ENCODE measurements around the gene PHF14.
"Not testable (repeated sequence)": the region's sequence is repeated elsewhere in the genome, so short reads cannot be mapped to it uniquely, and the experiment has no call there.

The PHF14 gene

GRCh38 chr7:10973061-10973941 is at the start of gene PHF14:
TSS of gene PHF14 (plus strand) at chr7:10973872. CDS start at chr7:10974324, 452 bp downstream.
- DNase-seq: peak; percentile 97

GRCh38 chr7:10924370-10924769 is 49.3 kb upstream of the PHF14 start:
- no peak for DNase-seq

GRCh38 chr7:10928203-10928602 is 45.5 kb upstream of the PHF14 start:
- DNase-seq: not testable (repeated sequence)

GRCh38 chr7:10930551-10930950 is 43.1 kb upstream of the PHF14 start:
- no peak for DNase-seq

GRCh38 chr7:10931161-10931560 is 42.5 kb upstream of the PHF14 start:
- no peak for DNase-seq

GRCh38 chr7:10934292-10934691 is 39.4 kb upstream of the PHF14 start:
- no peak for DNase-seq

GRCh38 chr7:10939237-10939910 is 34.3 kb upstream of the PHF14 start:
- DNase-seq: no peak

- peak; percentile 92 for DNase-seq
These were observed 33.6 kb upstream of the PHF14 start for GRCh38 chr7:10939911-10940703.

GRCh38 chr7:10940704-10941355 is 32.8 kb upstream of the PHF14 start:
- DNase-seq: peak; percentile 57

GRCh38 chr7:10950494-10950893 is 23.2 kb upstream of the PHF14 start:
- no peak for DNase-seq

GRCh38 chr7:10950974-10951578 is 22.6 kb upstream of the PHF14 start:
- DNase-seq: not testable (repeated sequence)

GRCh38 chr7:10952588-10952987 is 21.1 kb upstream of the PHF14 start:
- DNase-seq: no peak

- DNase-seq: not testable (repeated sequence)
These were observed 20.5 kb upstream of the PHF14 start for GRCh38 chr7:10953078-10953750.

GRCh38 chr7:10956528-10956927 is 17.1 kb upstream of the PHF14 start:
- DNase-seq: no peak

- not testable (repeated sequence) for DNase-seq
These were observed 13.4 kb upstream of the PHF14 start for GRCh38 chr7:10960242-10960641.

GRCh38 chr7:10965016-10965415 is 8.7 kb upstream of the PHF14 start:
- DNase-seq: not testable (repeated sequence)

GRCh38 chr7:10972174-10972573 is 1.5 kb upstream of the PHF14 start:
- no peak for DNase-seq

GRCh38 chr7:10973942-10974911 is 555 bp downstream of the PHF14 start:
- DNase-seq: peak; percentile 21

- DNase-seq: no peak
These were observed 3.4 kb downstream of the PHF14 start for GRCh38 chr7:10977113-10977512.

GRCh38 chr7:10981317-10981716 is 7.6 kb downstream of the PHF14 start:
- no peak for DNase-seq
